PFSK-1 (cell line): Measurements from ENCODE around the gene C20orf96.

Source experiments
- POLR2AphosphoS5 ChIP-seq: IDR thresholded peaks from 2 replicates; pipeline ENCODE4 v1.6.1; 2012; ENCODE audit warnings: low read depth, mild to moderate bottlenecking, control low read depth, low read length, moderate library complexity
- REST ChIP-seq, 2 experiments: IDR thresholded peaks; 2 replicates each; pipeline versions ENCODE4 v1.6.1 to v1.8.0; 2011 to 2012; ENCODE audit warnings: low read depth in 2 of 2, low read length in 2 of 2, control low read depth in 1 of 2, inconsistent platforms in 1 of 2, mild to moderate bottlenecking in 1 of 2, moderate library complexity in 1 of 2; ENCODE audit not compliant: insufficient read depth in 1 of 2
- TAF1 ChIP-seq: IDR thresholded peaks from 2 replicates; pipeline ENCODE4 v1.6.1; 2012; ENCODE audit warnings: low read length, control low read depth, borderline replicate concordance; ENCODE audit not compliant: insufficient read depth

- TF ChIP-seq REST (IDR thresholded peaks at IDR 0.05; ENCODE audit: insufficient read depth in 1 of 2, low read depth in 2 of 2, low read length in 2 of 2) (no peak), TAF1 (no peak), POLR2AphosphoS5 (no peak)
These were observed 13.1 kb downstream of the C20orf96 start for GRCh38 chr20:277496-277781.
